NK-92 (cell line): ENCODE results near the gene C2orf42.
"Not testable (repeated sequence)": the region's sequence is repeated elsewhere in the genome, so short reads cannot be mapped to it uniquely, and the experiment has no call there.

Experiments used
- DNase-seq: peaks from one replicate; lab custom pipeline; 2025; ENCODE audit not compliant: unreplicated experiment; lab: John Stamatoyannopoulos, UW

C2orf42 gene

GRCh38 chr2:70110397-70110796, 80.4 kb downstream of the C2orf42 start:
- not testable (repeated sequence) for DNase-seq

- not testable (repeated sequence) for DNase-seq
These were observed 84.7 kb downstream of the C2orf42 start for GRCh38 chr2:70106138-70106537.

GRCh38 chr2:70104231-70105111, 86.3 kb downstream of the C2orf42 start:
- no peak for DNase-seq

- no peak for DNase-seq
These were observed 87.2 kb downstream of the C2orf42 start for GRCh38 chr2:70103531-70104061.

- DNase-seq, result not testable (repeated sequence)
These were observed 88.4 kb downstream of the C2orf42 start for GRCh38 chr2:70102323-70102905.

GRCh38 chr2:70101686-70102085, 89.1 kb downstream of the C2orf42 start:
- DNase-seq, result not testable (repeated sequence)

- no peak for DNase-seq
These were observed 89.6 kb downstream of the C2orf42 start for GRCh38 chr2:70101174-70101573.
